ENCODE results near the gene FTO. TPM values are rescaled to one million over a fixed set of nuclear protein-coding genes. Genes with fewer than 3 reads are reported as not detected.
A peak's percentile ranks its signal among the peaks of the same experiment; 100 is the strongest.

The FTO gene
- total and polyA plus RNA-seq, 4 experiments from 2014 or later = 61.5 to 126 (median 69.7) TPM

GRCh38 chr16:53782148-53782547, 78.2 kb downstream of the FTO start:
- no peaks in the 10 kb centered on the region for H3K9me3 Mint-ChIP-seq
- no peaks in the 10 kb centered on the region for H3K27me3 Mint-ChIP-seq
- H3K27ac Mint-ChIP-seq = no peak overlapping the region
- H3K36me3 ChIP-seq (ENCODE audit: insufficient read depth, low read length) = no peaks in the 10 kb centered on the region
- intact Hi-C loops (cut with micrococcal nuclease) = no loop called here
- H3K27me3 ChIP-seq (ENCODE audit: insufficient read depth, low read length) = no peaks in the 10 kb centered on the region
- ChIA-PET POLR2A (ENCODE audit: partially characterized antibody) (no interaction called here), CTCF (ENCODE audit: partially characterized antibody) (no interaction called here)
- H3K9me3 ChIP-seq (ENCODE audit: control insufficient read depth in 1 of 2, low read length in 2 of 2) = no peaks in the 10 kb centered on the region
- peaks cover 3% of the 10 kb centered on the region for H3K4me1 ChIP-seq (ENCODE audit: insufficient read depth, low read length)
- H3K36me3 Mint-ChIP-seq = no peaks in the 10 kb centered on the region
- H3K27ac ChIP-seq (ENCODE audit: low read depth, low read length) = no peak overlapping the region
- H3K4me3 ChIP-seq (ENCODE audit: low read length in 2 of 2) = no peak overlapping the region
- peaks cover 22 to 31% (median 27%) of the 10 kb centered on the region in 4 donors for H3K4me1 Mint-ChIP-seq
- H3K4me3 Mint-ChIP-seq = no peak overlapping the region
- no peak for DNase-seq

GRCh38 chr16:53784291-53784690, 80.3 kb downstream of the FTO start:
- ChIA-PET POLR2A (ENCODE audit: partially characterized antibody) (no interaction called here), CTCF (ENCODE audit: partially characterized antibody) (interaction anchor here (1.0 kb wide), 1 partner anchor 235 kb away, joined by 3 read pairs; no protein-coding TSS in a partner anchor)
- Mint-ChIP-seq H3K27me3 (no peaks in the 10 kb centered on the region), H3K4me3 (no peak overlapping the region), H3K27ac (no peak overlapping the region), H3K36me3 (no peaks in the 10 kb centered on the region), H3K4me1 (peaks cover 20 to 35% (median 31%) of the 10 kb centered on the region in 4 donors), H3K9me3 (no peaks in the 10 kb centered on the region)
- Histone ChIP-seq H3K36me3 (ENCODE audit: insufficient read depth, low read length) (no peaks in the 10 kb centered on the region), H3K4me3 (ENCODE audit: low read length in 2 of 2) (no peak overlapping the region), H3K4me1 (ENCODE audit: insufficient read depth, low read length) (no peaks in the 10 kb centered on the region), H3K27me3 (ENCODE audit: insufficient read depth, low read length) (no peaks in the 10 kb centered on the region), H3K27ac (ENCODE audit: low read depth, low read length) (no peak overlapping the region), H3K9me3 (ENCODE audit: control insufficient read depth in 1 of 2, low read length in 2 of 2) (no peaks in the 10 kb centered on the region)
- intact Hi-C loops (cut with micrococcal nuclease) = no loop called here
- no peak for DNase-seq

- intact Hi-C loops (cut with micrococcal nuclease) = no loop called here
- Histone ChIP-seq H3K4me3 (ENCODE audit: low read length in 2 of 2) (no peak overlapping the region), H3K36me3 (ENCODE audit: insufficient read depth, low read length) (no peaks in the 10 kb centered on the region), H3K27ac (ENCODE audit: low read depth, low read length) (no peak overlapping the region), H3K27me3 (ENCODE audit: insufficient read depth, low read length) (no peaks in the 10 kb centered on the region), H3K4me1 (ENCODE audit: insufficient read depth, low read length) (no peaks in the 10 kb centered on the region), H3K9me3 (ENCODE audit: control insufficient read depth in 1 of 2, low read length in 2 of 2) (no peaks in the 10 kb centered on the region)
- H3K36me3 Mint-ChIP-seq = no peaks in the 10 kb centered on the region
- no peak for DNase-seq
- H3K9me3 Mint-ChIP-seq = no peaks in the 10 kb centered on the region
- POLR2A ChIA-PET (ENCODE audit: partially characterized antibody) = no interaction called here
- H3K27ac Mint-ChIP-seq = no peak overlapping the region
- no peaks in the 10 kb centered on the region for H3K27me3 Mint-ChIP-seq
- H3K4me3 Mint-ChIP-seq = no peak overlapping the region
- CTCF ChIA-PET (ENCODE audit: partially characterized antibody) = interaction anchor here (1.2 kb wide), 1 partner anchor 42 kb away, joined by 3 read pairs; no protein-coding TSS in a partner anchor
- peaks cover 20 to 35% (median 29%) of the 10 kb centered on the region in 4 donors for H3K4me1 Mint-ChIP-seq
Observed at GRCh38 chr16:53785044-53785443, 81.1 kb downstream of the FTO start.

- Mint-ChIP-seq H3K9me3 (no peaks in the 10 kb centered on the region), H3K27me3 (no peaks in the 10 kb centered on the region), H3K4me1 (peaks cover 21 to 40% (median 31%) of the 10 kb centered on the region in 4 donors), H3K27ac (no peak overlapping the region), H3K36me3 (no peaks in the 10 kb centered on the region), H3K4me3 (no peak overlapping the region)
- ChIA-PET CTCF (ENCODE audit: partially characterized antibody) (interaction anchor here (1.2 kb wide), 1 partner anchor 43 kb away, joined by 3 read pairs; no protein-coding TSS in a partner anchor), POLR2A (ENCODE audit: partially characterized antibody) (no interaction called here)
- H3K4me1 ChIP-seq (ENCODE audit: insufficient read depth, low read length) = no peaks in the 10 kb centered on the region
- H3K27ac ChIP-seq (ENCODE audit: low read depth, low read length) = no peak overlapping the region
- intact Hi-C loops (cut with micrococcal nuclease) = no loop called here
- DNase-seq = no peak
- H3K36me3 ChIP-seq (ENCODE audit: insufficient read depth, low read length) = no peaks in the 10 kb centered on the region
- no peak overlapping the region for H3K4me3 ChIP-seq (ENCODE audit: low read length in 2 of 2)
- no peaks in the 10 kb centered on the region for H3K9me3 ChIP-seq (ENCODE audit: control insufficient read depth in 1 of 2, low read length in 2 of 2)
- no peaks in the 10 kb centered on the region for H3K27me3 ChIP-seq (ENCODE audit: insufficient read depth, low read length)
Observed at GRCh38 chr16:53785916-53786315, 82.0 kb downstream of the FTO start.

GRCh38 chr16:53787423-53787822, 83.5 kb downstream of the FTO start:
- Histone ChIP-seq H3K4me3 (ENCODE audit: low read length in 2 of 2) (no peak overlapping the region), H3K4me1 (ENCODE audit: insufficient read depth, low read length) (no peaks in the 10 kb centered on the region), H3K9me3 (ENCODE audit: control insufficient read depth in 1 of 2, low read length in 2 of 2) (no peaks in the 10 kb centered on the region), H3K36me3 (ENCODE audit: insufficient read depth, low read length) (no peaks in the 10 kb centered on the region), H3K27me3 (ENCODE audit: insufficient read depth, low read length) (no peaks in the 10 kb centered on the region), H3K27ac (ENCODE audit: low read depth, low read length) (no peak overlapping the region)
- no peak overlapping the region for H3K27ac Mint-ChIP-seq
- no peaks in the 10 kb centered on the region for H3K9me3 Mint-ChIP-seq
- peaks cover 14 to 41% (median 24%) of the 10 kb centered on the region in 4 donors for H3K4me1 Mint-ChIP-seq
- ChIA-PET CTCF (ENCODE audit: partially characterized antibody) (no interaction called here), POLR2A (ENCODE audit: partially characterized antibody) (no interaction called here)
- H3K27me3 Mint-ChIP-seq = no peaks in the 10 kb centered on the region
- intact Hi-C loops (cut with micrococcal nuclease) = no loop called here
- H3K36me3 Mint-ChIP-seq = no peaks in the 10 kb centered on the region
- H3K4me3 Mint-ChIP-seq = no peak overlapping the region
- no peak for DNase-seq

GRCh38 chr16:53789137-53789536, 85.2 kb downstream of the FTO start:
- no peaks in the 10 kb centered on the region for H3K36me3 ChIP-seq (ENCODE audit: insufficient read depth, low read length)
- intact Hi-C loops (cut with micrococcal nuclease) = no loop called here
- H3K4me1 Mint-ChIP-seq = peaks cover 16 to 38% (median 24%) of the 10 kb centered on the region in 4 donors
- no peaks in the 10 kb centered on the region for H3K4me1 ChIP-seq (ENCODE audit: insufficient read depth, low read length)
- H3K4me3 ChIP-seq (ENCODE audit: low read length in 2 of 2) = no peak overlapping the region
- ChIA-PET CTCF (ENCODE audit: partially characterized antibody) (no interaction called here), POLR2A (ENCODE audit: partially characterized antibody) (no interaction called here)
- no peaks in the 10 kb centered on the region for H3K27me3 Mint-ChIP-seq
- H3K9me3 ChIP-seq (ENCODE audit: control insufficient read depth in 1 of 2, low read length in 2 of 2) = no peaks in the 10 kb centered on the region
- no peak overlapping the region for H3K27ac ChIP-seq (ENCODE audit: low read depth, low read length)
- H3K36me3 Mint-ChIP-seq = no peaks in the 10 kb centered on the region
- H3K27ac Mint-ChIP-seq = peak overlapping the region in 1 of 7 donors; percentile 8
- DNase-seq = no peak
- H3K9me3 Mint-ChIP-seq = no peaks in the 10 kb centered on the region
- no peak overlapping the region for H3K4me3 Mint-ChIP-seq
- H3K27me3 ChIP-seq (ENCODE audit: insufficient read depth, low read length) = no peaks in the 10 kb centered on the region

GRCh38 chr16:53792161-53792951, 88.4 kb downstream of the FTO start:
- H3K4me1 ChIP-seq (ENCODE audit: insufficient read depth, low read length) = no peaks in the 10 kb centered on the region
- no peaks in the 10 kb centered on the region for H3K9me3 ChIP-seq (ENCODE audit: control insufficient read depth in 1 of 2, low read length in 2 of 2)
- no peaks in the 10 kb centered on the region for H3K27me3 ChIP-seq (ENCODE audit: insufficient read depth, low read length)
- POLR2A ChIA-PET (ENCODE audit: partially characterized antibody) = no interaction called here
- H3K36me3 Mint-ChIP-seq = no peaks in the 10 kb centered on the region
- peaks cover 22 to 47% (median 32%) of the 10 kb centered on the region in 4 donors for H3K4me1 Mint-ChIP-seq
- H3K9me3 Mint-ChIP-seq = no peaks in the 10 kb centered on the region
- H3K36me3 ChIP-seq (ENCODE audit: insufficient read depth, low read length) = no peaks in the 10 kb centered on the region
- CTCF ChIA-PET (ENCODE audit: partially characterized antibody) = no interaction called here
- H3K27ac ChIP-seq (ENCODE audit: low read depth, low read length) = no peak overlapping the region
- no peak overlapping the region for H3K4me3 ChIP-seq (ENCODE audit: low read length in 2 of 2)
- intact Hi-C loops (cut with micrococcal nuclease) = no loop called here
- H3K4me3 Mint-ChIP-seq = no peak overlapping the region
- no peak for DNase-seq
- peak overlapping the region in 2 of 7 donors; percentile 54 to 62 for H3K27ac Mint-ChIP-seq
- no peaks in the 10 kb centered on the region for H3K27me3 Mint-ChIP-seq

All from CD4-positive, alpha-beta memory T cell (primary cell).